Kidney epithelial cell (primary cell): ENCODE measurements around the gene DGAT2L6. TPM values are rescaled to one million over a fixed set of nuclear protein-coding genes. Genes with fewer than 3 reads are reported as not detected.

Experiments
- DNase-seq: peaks from one replicate; pipeline ENCODE4 v3.0.0-alpha.2; 2010; ENCODE audit warnings: low read depth
- H3K27me3 ChIP-seq: 2 replicates; pipeline ENCODE4 v1.6.0; 2011; ENCODE audit warnings: low read length; ENCODE audit not compliant: control insufficient read depth, insufficient read depth
- H3K36me3 ChIP-seq: 2 replicates; pipeline ENCODE4 v1.5.1; 2011; ENCODE audit warnings: low read length; ENCODE audit not compliant: control insufficient read depth, insufficient read depth
- H3K4me3 ChIP-seq: 2 replicates; pipeline ENCODE4 v1.5.1; 2011; ENCODE audit warnings: low read depth, mild to moderate bottlenecking, control low read depth, low read length
- CTCF ChIP-seq: IDR thresholded peaks from 2 replicates; pipeline ENCODE4 v1.5.1; 2011; ENCODE audit warnings: mild to moderate bottlenecking, moderate library complexity, low read length, control low read depth, inconsistent platforms; ENCODE audit not compliant: insufficient read depth, poor library complexity, severe bottlenecking
- total RNA-seq: library from RNA; depleted of rRNA; stranded (reverse); fragments of >200 nt; gene quantifications from 2 replicates; pipeline ENCODE4 v1.2.3, GENCODE V29; 2015

The DGAT2L6 gene
- total RNA-seq, 1 donor from 2014 or later: not detected

GRCh38 chrX:70252491-70252890 is 75.2 kb downstream of the DGAT2L6 start:
- no peaks in the 10 kb centered on the region for H3K27me3 ChIP-seq
- no peak overlapping the region for H3K4me3 ChIP-seq
- DNase-seq: no peak
- H3K36me3 ChIP-seq: no peaks in the 10 kb centered on the region
- TF ChIP-seq CTCF: no peak

GRCh38 chrX:70253377-70254062 is 76.2 kb downstream of the DGAT2L6 start:
- Histone ChIP-seq H3K27me3 (no peaks in the 10 kb centered on the region), H3K4me3 (no peak overlapping the region), H3K36me3 (no peaks in the 10 kb centered on the region)
- no peak for TF ChIP-seq CTCF
- no peak for DNase-seq

- Histone ChIP-seq H3K4me3 (no peak overlapping the region), H3K36me3 (no peaks in the 10 kb centered on the region), H3K27me3 (no peaks in the 10 kb centered on the region)
- no peak for DNase-seq
- no peak for TF ChIP-seq CTCF
Observed at GRCh38 chrX:70254063-70254400, 76.7 kb downstream of the DGAT2L6 start.

- Histone ChIP-seq H3K36me3 (no peaks in the 10 kb centered on the region), H3K4me3 (no peak overlapping the region), H3K27me3 (no peaks in the 10 kb centered on the region)
- no peak for TF ChIP-seq CTCF
- no peak for DNase-seq
Observed at GRCh38 chrX:70254909-70255308, 77.6 kb downstream of the DGAT2L6 start.

Other genes with a start within 250 kb of the DGAT2L6 start
- gene AWAT2, start 127.5 kb upstream of the DGAT2L6 start, total RNA-seq: not detected in 2 replicates
- gene OTUD6A, start 115.0 kb upstream of the DGAT2L6 start, total RNA-seq: not detected in 2 replicates
- gene IGBP1, start 44.0 kb upstream of the DGAT2L6 start, total RNA-seq: 54.7 and 64.2 TPM in 2 replicates
- not detected in 2 replicates for gene AWAT1, start 57.2 kb downstream of the DGAT2L6 start, total RNA-seq
- gene P2RY4, start 82.7 kb downstream of the DGAT2L6 start, total RNA-seq: not detected in 2 replicates
- gene ARR3, start 90.9 kb downstream of the DGAT2L6 start, total RNA-seq: not detected in 2 replicates
- not detected in 2 replicates for gene RAB41, start 104.7 kb downstream of the DGAT2L6 start, total RNA-seq
- gene PDZD11, start 112.4 kb downstream of the DGAT2L6 start, total RNA-seq: 31.5 and 48.4 TPM in 2 replicates
- gene KIF4A, start 112.6 kb downstream of the DGAT2L6 start, total RNA-seq: 3.4 and 4.8 TPM in 2 replicates
- gene GDPD2, start 245.8 kb downstream of the DGAT2L6 start, total RNA-seq: 0.07 TPM in 1 of 2 replicates, not detected in the other